Ramos (cell line): Measurements from ENCODE around the gene TRMT1.

ENCODE experiments used
- in situ Hi-C: fragments of 300-500 bp; cut with MboI; formaldehyde crosslinking; loops from one replicate; pipeline ENCODE4 v1.14.3; 2022; ENCODE audit warnings: low sequenced_read_pairs; ENCODE audit not compliant: unreplicated experiment

Gene TRMT1

GRCh38 chr19:13077240-13077639 is 39.3 kb downstream of the TRMT1 start:
- in situ Hi-C loops = no loop called here

- in situ Hi-C loops = no loop called here
These were observed 39.8 kb downstream of the TRMT1 start for GRCh38 chr19:13076787-13077186.

- in situ Hi-C loops = no loop called here
These were observed 40.2 kb downstream of the TRMT1 start for GRCh38 chr19:13076320-13076719.

- in situ Hi-C loops = no loop called here
These were observed 42.2 kb downstream of the TRMT1 start for GRCh38 chr19:13074378-13074777.

- in situ Hi-C loops = no loop called here
These were observed 43.3 kb downstream of the TRMT1 start for GRCh38 chr19:13073263-13073662.

GRCh38 chr19:13072188-13072908 is 44.2 kb downstream of the TRMT1 start:
- in situ Hi-C loops = no loop called here

GRCh38 chr19:13071444-13072187 is 44.9 kb downstream of the TRMT1 start:
- in situ Hi-C loops = no loop called here

- in situ Hi-C loops = no loop called here
These were observed 46.0 kb downstream of the TRMT1 start for GRCh38 chr19:13070425-13071140.

- in situ Hi-C loops = no loop called here
These were observed 46.9 kb downstream of the TRMT1 start for GRCh38 chr19:13069415-13070359.

- in situ Hi-C loops = no loop called here
These were observed 48.3 kb downstream of the TRMT1 start for GRCh38 chr19:13068085-13068846.

GRCh38 chr19:13066933-13067807 is 49.4 kb downstream of the TRMT1 start:
- in situ Hi-C loops = no loop called here

GRCh38 chr19:13066226-13066625 is 50.3 kb downstream of the TRMT1 start:
- in situ Hi-C loops = no loop called here

- in situ Hi-C loops = no loop called here
These were observed 52.4 kb downstream of the TRMT1 start for GRCh38 chr19:13064092-13064489.

GRCh38 chr19:13063461-13064091 is 53.0 kb downstream of the TRMT1 start:
- in situ Hi-C loops = no loop called here

- in situ Hi-C loops = no loop called here
These were observed 54.2 kb downstream of the TRMT1 start for GRCh38 chr19:13062317-13062716.

GRCh38 chr19:13060964-13061927 is 55.3 kb downstream of the TRMT1 start:
- in situ Hi-C loops = no loop called here
